CD4-positive, alpha-beta T cell (primary cell): ENCODE data around the gene ZNF331. TPM values are rescaled to one million over a fixed set of nuclear protein-coding genes. Genes with fewer than 3 reads are reported as not detected.
"Not testable (repeated sequence)": the region's sequence is repeated elsewhere in the genome, so short reads cannot be mapped to it uniquely, and the experiment has no call there.

Experiments
- ATAC-seq: fragments of 200-7000 bp; cut with Tn5 transposase; one replicate; pipeline ENCODE4 v1.10.0; 2022; ENCODE audit warnings: mild to moderate bottlenecking; ENCODE audit not compliant: poor library complexity
- CTCF ChIA-PET: fragments of 350-600 bp; sonication (Branson Sonifier 250); formaldehyde crosslinking; loops from one replicate; lab custom pipeline; 2021; ENCODE audit warnings: antibody characterized with exemption, inconsistent platforms; lab: Charles Lee
- POLR2A ChIA-PET: fragments of 350-600 bp; sonication (Branson Sonifier 250); formaldehyde crosslinking; loops from one replicate; lab custom pipeline; 2021; ENCODE audit warnings: antibody characterized with exemption, inconsistent platforms; lab: Charles Lee
- DNase-seq, 14 experiments: peaks; one replicate each; pipeline ENCODE4 v3.0.0-alpha.2; 2013 to 2020; ENCODE audit warnings: mixed read lengths in 2 of 14
- H3K27ac ChIP-seq, 2 donors: one replicate each; pipeline versions ENCODE4 v1.5.1 to v1.7.0; 2013; ENCODE audit warnings: low read length in 2 of 2, low read depth in 1 of 2, mild to moderate bottlenecking in 1 of 2
- H3K27me3 ChIP-seq, 2 experiments: 1 replicate in 1 of 2; 2 replicates in 1 of 2; pipeline versions ENCODE4 v1.6.1 to v1.7.0; 2013; ENCODE audit warnings: low read length in 2 of 2, control low read depth in 1 of 2, mild to moderate bottlenecking in 1 of 2, moderate library complexity in 1 of 2; ENCODE audit not compliant: insufficient read depth in 2 of 2, control insufficient read depth in 1 of 2
- H3K36me3 ChIP-seq: one replicate; pipeline ENCODE4 v1.6.1; 2013; ENCODE audit warnings: low read length, control low read depth; ENCODE audit not compliant: insufficient read depth
- H3K4me1 ChIP-seq: one replicate; pipeline ENCODE4 v1.6.1; 2013; ENCODE audit warnings: low read length, control low read depth; ENCODE audit not compliant: insufficient read depth
- H3K4me3 ChIP-seq: one replicate; pipeline ENCODE4 v1.5.1; 2013; ENCODE audit warnings: mild to moderate bottlenecking, low read length, moderate library complexity
- H3K9me3 ChIP-seq, 2 experiments: 1 replicate in 1 of 2; 2 replicates in 1 of 2; pipeline versions ENCODE4 v1.6.1 to v1.7.0; 2013; ENCODE audit warnings: low read length in 2 of 2, mild to moderate bottlenecking in 2 of 2, control low read depth in 1 of 2, moderate library complexity in 1 of 2; ENCODE audit not compliant: control insufficient read depth in 1 of 2, insufficient read depth in 1 of 2
- H3K27ac Mint-ChIP-seq: one replicate; pipeline ENCODE4 v1.8.0; 2020; ENCODE audit warnings: mixed read lengths
- H3K27me3 Mint-ChIP-seq: one replicate; pipeline ENCODE4 v1.8.0; 2021; ENCODE audit warnings: mixed read lengths
- H3K36me3 Mint-ChIP-seq: one replicate; pipeline ENCODE4 v1.8.0; 2021; ENCODE audit warnings: low read depth, mixed read lengths
- H3K4me1 Mint-ChIP-seq: one replicate; pipeline ENCODE4 v1.8.0; 2021; ENCODE audit warnings: low read depth, mixed read lengths
- H3K4me3 Mint-ChIP-seq: one replicate; pipeline ENCODE4 v1.8.0; 2020; ENCODE audit warnings: mild to moderate bottlenecking, mixed read lengths
- H3K9me3 Mint-ChIP-seq: one replicate; pipeline ENCODE4 v1.8.0; 2020; ENCODE audit warnings: mixed read lengths
- intact Hi-C, 2 experiments: fragments of 100-400 bp; cut with DNase I in 1 of 2; cut with micrococcal nuclease in 1 of 2; formaldehyde crosslinking; loops; one replicate each; pipeline versions ENCODE4 v1.15.1 to v1.9.0; 2023 to 2025; cut with DNase I, micrococcal nuclease
- total RNA-seq, 174 experiments: library from RNA in 2 of 174; stranded (reverse) in 2 of 174; gene quantifications; one replicate each; pipeline ENCODE4 v1.2.3 and lab custom pipeline; 2021 to 2026
- TF ChIP-seq, protein P1 (sequence below): fragments of 200-600 bp; IDR thresholded peaks from one replicate; pipeline ENCODE4 v1.8.0; 2022; ENCODE audit warnings: antibody characterized with exemption, mild to moderate bottlenecking

The ZNF331 gene
- total RNA-seq, 2 experiments from 2014 or later = 428 to 437 TPM

DNA sequence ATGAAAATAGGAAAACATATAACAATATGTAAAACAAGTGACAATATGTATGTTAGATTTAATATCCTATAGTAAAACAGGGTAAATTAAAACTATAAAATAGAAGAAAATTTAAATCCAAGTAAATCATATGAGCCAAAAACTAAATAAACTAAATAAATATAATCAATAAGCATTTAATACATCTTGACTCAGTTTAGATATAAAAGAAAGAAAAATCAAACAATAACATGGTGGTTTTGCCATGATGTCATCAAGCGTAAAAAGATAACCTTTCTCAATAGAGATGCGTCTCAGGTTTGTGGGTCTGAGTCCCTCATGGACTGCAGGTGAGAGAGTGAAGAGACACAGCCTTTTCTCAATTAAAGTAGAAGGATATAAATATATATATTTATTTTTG is 26.6 kb upstream of the ZNF331 start:
- H3K4me3 ChIP-seq = no peak overlapping the region
- no peak overlapping the region for H3K4me3 Mint-ChIP-seq

DNA sequence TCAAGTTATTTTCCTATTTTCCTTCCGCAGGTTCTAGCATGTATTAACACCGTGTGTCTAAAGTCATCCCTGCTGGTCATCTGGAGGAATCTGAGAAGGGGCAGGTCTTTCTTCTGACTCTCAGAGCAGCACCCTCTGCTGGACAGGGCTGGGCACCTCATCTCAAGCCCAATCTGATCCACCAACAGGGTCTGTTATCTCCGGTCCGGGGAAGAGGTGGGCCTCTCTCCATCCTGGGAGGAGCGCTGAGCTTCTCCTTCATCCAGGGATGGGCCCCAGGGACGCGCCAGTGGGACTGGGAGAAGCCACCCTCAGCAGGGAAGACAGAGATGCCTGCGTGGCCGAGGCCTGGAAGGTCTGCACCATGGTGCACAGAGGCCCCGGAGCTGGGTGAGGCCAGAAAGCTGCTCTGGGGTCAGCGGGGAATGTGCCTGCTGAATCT is 26.0 kb upstream of the ZNF331 start:
- DNase-seq = peak; percentile 18 to 75 (median 44)
- Mint-ChIP-seq H3K4me1 (no peaks in the 10 kb centered on the region), H3K27ac (no peak overlapping the region), H3K36me3 (no peaks in the 10 kb centered on the region), H3K4me3 (no peak overlapping the region), H3K9me3 (no peaks in the 10 kb centered on the region), H3K27me3 (peaks cover 11% of the 10 kb centered on the region)
- CTCF ChIA-PET = interaction anchor here (1.1 kb wide), 1 partner anchor 87 kb away, joined by 3 read pairs; no protein-coding TSS in a partner anchor
- intact Hi-C loops = loop anchor here (1.0 to 10.0 kb wide), 4 partner anchors 87 to 407 kb away; partner anchors contain the start of gene ZNF160 (in 1 of the 2)
- H3K4me3 ChIP-seq = no peak overlapping the region
- TF ChIP-seq, protein P1, sequence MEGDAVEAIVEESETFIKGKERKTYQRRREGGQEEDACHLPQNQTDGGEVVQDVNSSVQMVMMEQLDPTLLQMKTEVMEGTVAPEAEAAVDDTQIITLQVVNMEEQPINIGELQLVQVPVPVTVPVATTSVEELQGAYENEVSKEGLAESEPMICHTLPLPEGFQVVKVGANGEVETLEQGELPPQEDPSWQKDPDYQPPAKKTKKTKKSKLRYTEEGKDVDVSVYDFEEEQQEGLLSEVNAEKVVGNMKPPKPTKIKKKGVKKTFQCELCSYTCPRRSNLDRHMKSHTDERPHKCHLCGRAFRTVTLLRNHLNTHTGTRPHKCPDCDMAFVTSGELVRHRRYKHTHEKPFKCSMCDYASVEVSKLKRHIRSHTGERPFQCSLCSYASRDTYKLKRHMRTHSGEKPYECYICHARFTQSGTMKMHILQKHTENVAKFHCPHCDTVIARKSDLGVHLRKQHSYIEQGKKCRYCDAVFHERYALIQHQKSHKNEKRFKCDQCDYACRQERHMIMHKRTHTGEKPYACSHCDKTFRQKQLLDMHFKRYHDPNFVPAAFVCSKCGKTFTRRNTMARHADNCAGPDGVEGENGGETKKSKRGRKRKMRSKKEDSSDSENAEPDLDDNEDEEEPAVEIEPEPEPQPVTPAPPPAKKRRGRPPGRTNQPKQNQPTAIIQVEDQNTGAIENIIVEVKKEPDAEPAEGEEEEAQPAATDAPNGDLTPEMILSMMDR = peak; percentile 68
- H3K9me3 ChIP-seq = peaks cover 0 to 13% of the 10 kb centered on the region in 2 experiments
- POLR2A ChIA-PET = no interaction called here
- ATAC-seq = peak; percentile 72
- H3K27me3 ChIP-seq = peaks cover 0 to 1% of the 10 kb centered on the region in 2 experiments
- no peaks in the 10 kb centered on the region for H3K36me3 ChIP-seq
- no peak overlapping the region for H3K27ac ChIP-seq
- H3K4me1 ChIP-seq = peaks cover 3% of the 10 kb centered on the region

More for the DNA sequence above, 26.6 kb upstream of the ZNF331 start:
- DNase-seq (no peak), ATAC-seq (no peak)
- TF ChIP-seq, protein P1 = no peak
- H3K27me3 Mint-ChIP-seq = peaks cover 17% of the 10 kb centered on the region
- CTCF ChIA-PET = interaction anchor here (1.1 to 1.3 kb wide), 2 partner anchors 86 to 87 kb away, joined by 3 read pairs; no protein-coding TSS in a partner anchor
- intact Hi-C loops = loop anchor here (5.0 to 10.0 kb wide), 2 partner anchors 314 to 407 kb away; partner anchors contain the start of gene ZNF160 (in 1 of the 2)
- H3K27me3 ChIP-seq = peaks cover 0 to 4% of the 10 kb centered on the region in 2 experiments
- no peaks in the 10 kb centered on the region for H3K36me3 Mint-ChIP-seq
- POLR2A ChIA-PET = no interaction called here
- H3K27ac ChIP-seq = no peak overlapping the region
- H3K27ac Mint-ChIP-seq = no peak overlapping the region
- H3K9me3 Mint-ChIP-seq = no peaks in the 10 kb centered on the region
- H3K4me1 Mint-ChIP-seq = no peaks in the 10 kb centered on the region
- H3K9me3 ChIP-seq = peaks cover 0 to 15% of the 10 kb centered on the region in 2 experiments
- peaks cover 3% of the 10 kb centered on the region for H3K4me1 ChIP-seq
- H3K36me3 ChIP-seq = no peaks in the 10 kb centered on the region

DNA sequence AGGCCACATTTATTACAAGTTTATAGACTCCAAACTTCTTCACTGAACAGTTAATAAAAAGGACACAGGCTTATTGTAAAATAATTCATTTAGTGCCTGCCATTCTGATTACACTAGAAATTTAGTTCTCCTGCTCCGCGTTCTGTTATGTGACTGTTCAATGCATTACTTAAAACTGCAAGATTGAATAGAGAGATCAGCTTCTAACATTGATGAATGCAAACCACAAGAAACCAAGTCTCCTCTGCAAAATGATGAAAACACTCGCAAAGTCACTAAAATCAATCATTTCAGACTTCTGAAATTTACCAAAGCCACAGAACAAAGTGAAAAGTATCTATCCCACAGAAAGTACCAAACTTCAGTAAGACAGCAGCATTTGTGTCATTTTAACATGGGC is 22.9 kb upstream of the ZNF331 start:
- H3K4me3 ChIP-seq, H3K36me3 Mint-ChIP-seq, H3K27me3 Mint-ChIP-seq, H3K27me3 ChIP-seq, H3K9me3 Mint-ChIP-seq, H3K4me3 Mint-ChIP-seq, H3K27ac Mint-ChIP-seq, DNase-seq, POLR2A ChIA-PET, ATAC-seq, H3K36me3 ChIP-seq, H3K27ac ChIP-seq, H3K4me1 Mint-ChIP-seq, H3K4me1 ChIP-seq: not testable (repeated sequence)
- intact Hi-C loops = loop anchor here in 1 of 2 experiments (5.0 to 10.0 kb wide), 2 partner anchors 48 to 410 kb away; partner anchors contain the start of genes ZNF160 and ZNF813
- CTCF ChIA-PET = interaction anchor here (0.8 kb wide), 1 partner anchor 90 kb away, joined by 3 read pairs; no protein-coding TSS in a partner anchor
- H3K9me3 ChIP-seq = peaks cover 9 to 22% of the 10 kb centered on the region in 2 experiments
